Measurements from ENCODE around the gene HOOK1.

HOOK1 gene

DNA sequence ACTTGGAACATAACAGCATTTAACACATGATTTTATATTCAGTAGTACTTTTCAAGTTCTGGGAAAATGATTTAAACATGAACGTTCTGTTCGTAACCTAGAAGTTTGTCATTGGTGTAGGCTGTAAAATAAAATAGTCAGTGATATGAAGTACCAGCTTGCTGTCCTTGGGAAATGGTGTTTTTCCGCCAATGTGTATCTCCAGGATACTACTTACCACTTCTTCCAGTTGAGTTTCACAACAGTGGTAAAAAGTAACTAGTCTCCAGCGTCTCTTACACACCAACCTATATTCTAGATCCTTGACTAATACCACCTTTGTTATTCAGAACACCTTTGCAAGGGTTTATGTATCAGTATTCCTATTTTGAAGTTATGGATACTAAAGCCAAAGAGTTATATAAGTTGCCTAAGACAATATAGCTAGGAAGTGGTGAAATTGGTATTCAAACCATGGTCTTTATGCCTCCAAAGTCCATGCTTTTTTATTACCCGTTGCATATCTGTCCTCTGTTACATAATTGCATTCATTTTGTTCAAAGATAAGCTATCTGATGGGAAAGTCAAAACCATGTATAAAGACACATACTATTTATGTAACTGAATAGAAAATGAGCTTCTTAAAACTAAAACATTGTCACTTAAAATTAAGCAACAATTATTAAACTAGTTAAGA lies 43.1 kb downstream of the HOOK1 start:
- Histone ChIP-seq H3K9me3 (ENCODE audit: control insufficient read depth, low read length) (no peaks in the 10 kb centered on the region), H3K27me3 (ENCODE audit: control insufficient read depth, insufficient read depth, low read length) (no peaks in the 10 kb centered on the region), H2AFZ (no peak overlapping the region), H3K36me3 (ENCODE audit: control insufficient read depth, insufficient read depth, low read length) (no peaks in the 10 kb centered on the region), H3K27ac (peak overlapping the region; percentile 61), H3K79me2 (no peaks in the 10 kb centered on the region), H3K4me1 (no peaks in the 10 kb centered on the region), H3K4me2 (ENCODE audit: low read length) (no peak overlapping the region), H3K4me3 (ENCODE audit: low read depth, low read length) (no peak overlapping the region), H3K9ac (no peak overlapping the region)
- TF ChIP-seq, protein P1, sequence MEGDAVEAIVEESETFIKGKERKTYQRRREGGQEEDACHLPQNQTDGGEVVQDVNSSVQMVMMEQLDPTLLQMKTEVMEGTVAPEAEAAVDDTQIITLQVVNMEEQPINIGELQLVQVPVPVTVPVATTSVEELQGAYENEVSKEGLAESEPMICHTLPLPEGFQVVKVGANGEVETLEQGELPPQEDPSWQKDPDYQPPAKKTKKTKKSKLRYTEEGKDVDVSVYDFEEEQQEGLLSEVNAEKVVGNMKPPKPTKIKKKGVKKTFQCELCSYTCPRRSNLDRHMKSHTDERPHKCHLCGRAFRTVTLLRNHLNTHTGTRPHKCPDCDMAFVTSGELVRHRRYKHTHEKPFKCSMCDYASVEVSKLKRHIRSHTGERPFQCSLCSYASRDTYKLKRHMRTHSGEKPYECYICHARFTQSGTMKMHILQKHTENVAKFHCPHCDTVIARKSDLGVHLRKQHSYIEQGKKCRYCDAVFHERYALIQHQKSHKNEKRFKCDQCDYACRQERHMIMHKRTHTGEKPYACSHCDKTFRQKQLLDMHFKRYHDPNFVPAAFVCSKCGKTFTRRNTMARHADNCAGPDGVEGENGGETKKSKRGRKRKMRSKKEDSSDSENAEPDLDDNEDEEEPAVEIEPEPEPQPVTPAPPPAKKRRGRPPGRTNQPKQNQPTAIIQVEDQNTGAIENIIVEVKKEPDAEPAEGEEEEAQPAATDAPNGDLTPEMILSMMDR (IDR thresholded peaks at IDR 0.05) = no peak

GRCh38 chr1:59866462-59866861 lies 51.7 kb downstream of the HOOK1 start:
- no peak overlapping the region for H3K4me3 ChIP-seq (ENCODE audit: low read depth, low read length)
- H3K4me2 ChIP-seq (ENCODE audit: low read length) = no peak overlapping the region
- H3K27ac ChIP-seq = no peak overlapping the region
- no peak overlapping the region for H2AFZ ChIP-seq
- no peaks in the 10 kb centered on the region for H3K79me2 ChIP-seq
- TF ChIP-seq, protein P1 (IDR thresholded peaks at IDR 0.05) = no peak
- H3K9me3 ChIP-seq (ENCODE audit: control insufficient read depth, low read length) = no peaks in the 10 kb centered on the region
- H3K4me1 ChIP-seq = peaks cover 2% of the 10 kb centered on the region
- H3K36me3 ChIP-seq (ENCODE audit: control insufficient read depth, insufficient read depth, low read length) = no peaks in the 10 kb centered on the region
- no peak overlapping the region for H3K9ac ChIP-seq
- no peaks in the 10 kb centered on the region for H3K27me3 ChIP-seq (ENCODE audit: control insufficient read depth, insufficient read depth, low read length)

DNA sequence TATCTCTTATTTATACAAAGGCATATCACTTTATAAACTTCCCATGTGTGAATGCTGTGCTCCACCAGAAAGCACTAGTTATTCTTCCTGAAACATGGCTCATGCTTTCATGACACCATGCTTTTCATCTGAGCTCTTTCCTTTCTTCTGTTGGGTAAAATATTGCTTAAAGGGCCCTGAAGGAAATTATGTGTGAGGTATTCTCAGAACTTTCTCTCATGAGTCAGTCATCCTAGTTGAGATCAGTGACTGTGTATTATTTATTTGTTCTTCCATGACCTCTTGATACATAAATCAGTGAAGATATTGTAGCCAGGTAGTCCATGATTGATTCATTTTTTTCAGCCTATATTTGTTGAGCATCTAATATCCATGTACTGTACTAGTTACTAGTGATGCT lies 57.0 kb downstream of the HOOK1 start:
- no peaks in the 10 kb centered on the region for H3K4me1 ChIP-seq
- H3K4me2 ChIP-seq (ENCODE audit: low read length) = no peak overlapping the region
- no peak overlapping the region for H3K27ac ChIP-seq
- H3K27me3 ChIP-seq (ENCODE audit: control insufficient read depth, insufficient read depth, low read length) = no peaks in the 10 kb centered on the region
- H3K36me3 ChIP-seq (ENCODE audit: control insufficient read depth, insufficient read depth, low read length) = no peaks in the 10 kb centered on the region
- no peak overlapping the region for H3K4me3 ChIP-seq (ENCODE audit: low read depth, low read length)
- H3K79me2 ChIP-seq = no peaks in the 10 kb centered on the region
- no peaks in the 10 kb centered on the region for H3K9me3 ChIP-seq (ENCODE audit: control insufficient read depth, low read length)
- H3K9ac ChIP-seq = no peak overlapping the region
- no peak overlapping the region for H2AFZ ChIP-seq
- TF ChIP-seq, protein P1 (IDR thresholded peaks at IDR 0.05) = no peak

- Histone ChIP-seq H3K4me1 (no peaks in the 10 kb centered on the region), H3K36me3 (ENCODE audit: control insufficient read depth, insufficient read depth, low read length) (no peaks in the 10 kb centered on the region), H3K79me2 (no peaks in the 10 kb centered on the region), H2AFZ (no peak overlapping the region), H3K27me3 (ENCODE audit: control insufficient read depth, insufficient read depth, low read length) (no peaks in the 10 kb centered on the region), H3K27ac (no peak overlapping the region), H3K4me2 (ENCODE audit: low read length) (no peak overlapping the region), H3K9ac (no peak overlapping the region), H3K4me3 (ENCODE audit: low read depth, low read length) (no peak overlapping the region), H3K9me3 (ENCODE audit: control insufficient read depth, low read length) (no peaks in the 10 kb centered on the region)
- TF ChIP-seq, protein P1 (IDR thresholded peaks at IDR 0.05) = no peak
These were observed 62.4 kb downstream of the HOOK1 start for GRCh38 chr1:59877108-59877682.

GRCh38 chr1:59878370-59878769 lies 63.6 kb downstream of the HOOK1 start:
- Histone ChIP-seq H3K9me3 (ENCODE audit: control insufficient read depth, low read length) (no peaks in the 10 kb centered on the region), H2AFZ (no peak overlapping the region), H3K79me2 (no peaks in the 10 kb centered on the region), H3K4me3 (ENCODE audit: low read depth, low read length) (no peak overlapping the region), H3K4me2 (ENCODE audit: low read length) (no peak overlapping the region), H3K36me3 (ENCODE audit: control insufficient read depth, insufficient read depth, low read length) (no peaks in the 10 kb centered on the region), H3K9ac (no peak overlapping the region), H3K27me3 (ENCODE audit: control insufficient read depth, insufficient read depth, low read length) (no peaks in the 10 kb centered on the region), H3K27ac (no peak overlapping the region), H3K4me1 (no peaks in the 10 kb centered on the region)
- TF ChIP-seq, protein P1 (IDR thresholded peaks at IDR 0.05) = no peak

Data from parathyroid adenoma (tissue), 2 donors.